ENCODE measurements around the gene TP53BP1.
"Not testable (repeated sequence)": the region's sequence is repeated elsewhere in the genome, so short reads cannot be mapped to it uniquely, and the experiment has no call there.

The TP53BP1 gene

GRCh38 chr15:43406808-43407207 lies 86.1 kb downstream of the TP53BP1 start:
- no peak for DNase-seq

DNA sequence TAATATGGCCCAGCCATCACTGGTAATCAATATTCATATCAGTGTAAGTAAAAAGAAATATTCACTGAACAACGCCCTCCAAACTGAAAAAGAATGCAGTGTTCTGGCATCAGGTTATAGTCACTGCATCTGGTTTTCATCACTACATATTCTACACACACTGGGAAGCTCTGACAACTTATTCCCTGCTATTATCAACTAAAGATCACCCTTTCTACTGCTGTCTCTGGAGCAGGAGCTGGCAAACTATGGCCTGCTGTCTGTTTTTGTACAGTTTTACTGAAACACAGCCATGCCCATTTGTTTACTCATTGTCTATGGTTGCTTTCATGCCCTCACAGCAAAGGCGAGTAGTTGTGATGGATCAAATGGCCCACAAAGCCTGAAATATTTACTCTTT lies 86.8 kb downstream of the TP53BP1 start:
- no peak for DNase-seq

DNA sequence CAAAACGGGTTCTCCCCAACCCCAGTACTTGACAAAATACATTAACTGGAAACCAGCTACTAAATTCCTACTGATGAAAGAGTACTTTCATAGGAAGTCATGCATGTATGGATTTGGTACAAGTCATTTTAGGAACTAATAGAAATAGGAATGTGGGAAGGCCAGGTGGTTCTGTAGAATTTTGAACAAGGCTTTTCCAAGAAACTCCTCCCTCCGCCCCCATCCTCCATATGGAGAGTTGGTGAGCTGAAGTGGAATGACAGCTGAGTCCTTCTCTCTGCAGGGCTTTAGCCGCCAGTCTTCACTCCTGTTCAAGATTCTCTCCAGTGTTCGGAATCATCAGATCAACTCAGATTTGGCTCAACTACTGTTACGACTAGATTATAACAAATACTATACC lies 88.8 kb downstream of the TP53BP1 start:
- DNase-seq, result no peak

- no peak for DNase-seq
These were observed 89.3 kb downstream of the TP53BP1 start for GRCh38 chr15:43403616-43404015.

DNA sequence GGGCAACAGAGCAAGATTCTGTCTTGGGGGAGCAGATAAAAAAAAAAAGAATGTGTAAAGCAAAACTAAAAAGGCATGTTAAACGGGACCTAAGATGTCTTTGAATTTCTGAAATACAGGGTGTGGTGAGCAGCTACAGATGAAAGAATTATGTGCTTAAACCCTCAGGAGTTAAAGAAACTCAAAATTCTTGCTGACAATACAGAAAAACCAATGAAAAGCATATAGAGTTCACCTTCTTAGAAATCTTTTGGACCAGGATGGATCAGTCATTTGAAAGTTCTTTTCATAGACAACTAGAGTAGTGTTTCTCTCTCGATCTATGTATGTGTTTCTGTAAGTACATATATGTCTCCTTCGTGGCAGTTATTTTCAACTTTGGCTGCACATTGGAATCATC lies 90.7 kb downstream of the TP53BP1 start:
- DNase-seq, result no peak

- not testable (repeated sequence) for DNase-seq
These were observed 99.4 kb downstream of the TP53BP1 start for GRCh38 chr15:43393592-43393991.

GRCh38 chr15:43390723-43391122 lies 102.2 kb downstream of the TP53BP1 start:
- DNase-seq, result no peak

DNA sequence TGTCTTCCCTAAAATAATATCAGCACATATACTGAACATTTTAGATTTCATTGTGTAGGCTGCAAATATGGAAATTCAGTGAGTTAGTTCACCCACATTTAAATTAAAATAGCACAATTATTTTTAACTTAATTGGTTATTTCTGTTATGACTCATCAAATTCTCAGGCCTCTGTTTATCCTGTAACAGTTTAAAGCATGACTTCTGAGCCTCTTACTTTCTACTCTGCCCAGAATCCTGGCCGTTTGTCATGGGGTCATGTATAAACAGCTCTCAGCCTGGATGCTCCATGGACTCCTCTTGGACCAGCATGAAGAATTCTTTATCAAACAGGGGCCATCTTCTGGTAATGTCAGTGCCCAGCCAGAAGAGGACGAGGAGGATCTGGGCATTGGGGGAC lies 109.9 kb downstream of the TP53BP1 start:
- no peak for DNase-seq

GRCh38 chr15:43382310-43382709 lies 110.6 kb downstream of the TP53BP1 start:
- DNase-seq, result no peak

GRCh38 chr15:43378601-43379000 lies 114.4 kb downstream of the TP53BP1 start:
- DNase-seq, result no peak

- peak; percentile 20 for DNase-seq
These were observed 116.8 kb downstream of the TP53BP1 start for GRCh38 chr15:43376017-43376705.

DNA sequence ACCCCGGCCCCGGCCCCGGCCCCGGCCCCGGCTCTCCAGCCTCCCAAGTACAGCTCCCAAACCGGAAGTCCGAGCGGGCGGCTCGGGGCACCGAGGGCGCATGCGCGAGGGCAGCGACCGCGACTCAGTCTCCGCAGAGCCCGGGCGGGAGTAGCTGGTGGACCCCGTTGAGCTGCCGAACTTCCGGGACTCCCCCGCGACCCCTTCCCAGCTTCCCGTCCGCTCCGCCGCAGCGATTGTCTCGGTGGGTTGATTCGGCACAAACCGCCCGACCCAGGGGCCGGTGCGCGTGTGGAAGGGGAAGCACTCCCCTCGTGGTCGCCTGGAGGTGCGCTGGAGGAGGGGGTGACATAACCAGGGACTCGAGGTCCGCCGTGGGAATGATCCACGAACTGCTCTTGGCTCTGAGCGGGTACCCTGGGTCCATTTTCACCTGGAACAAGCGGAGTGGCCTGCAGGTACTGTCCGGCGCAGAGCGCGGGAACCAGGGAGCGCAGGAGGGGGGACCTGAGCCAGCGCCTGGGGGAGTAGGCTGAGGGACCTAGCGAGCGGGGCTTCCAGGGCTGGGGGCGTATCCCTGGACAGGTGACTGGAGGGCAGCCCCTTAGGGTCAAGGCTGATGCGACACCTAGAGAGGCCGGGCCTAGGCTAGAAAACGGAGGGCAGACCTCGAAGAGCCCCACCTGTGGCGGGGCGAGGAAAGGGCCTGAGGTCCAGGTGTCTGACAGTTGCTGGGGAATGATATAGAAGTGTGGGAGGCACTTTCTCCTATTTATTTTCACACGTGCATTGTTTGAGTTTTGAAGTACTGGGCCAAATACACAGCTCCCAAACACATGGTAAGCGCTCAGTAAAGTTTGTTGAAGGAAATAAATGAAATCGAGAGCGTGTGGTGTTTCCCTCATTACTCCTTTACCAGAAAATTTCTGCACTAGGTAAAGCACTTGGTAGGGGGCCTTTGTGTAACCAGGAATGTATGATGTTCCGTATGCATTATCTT lies 121.7 kb downstream of the TP53BP1 start, which contains the start of the genes TUBGCP4 and ZSCAN29:
Gene TUBGCP4, plus strand, starts transcription at position 127 of the 1,000 bp plus-strand sequence. Its CDS starts 254 bp downstream, at position 381.
Gene ZSCAN29, minus strand, starts transcription at position 69 of the 1,000 bp plus-strand sequence. CDS start 1,130 bp downstream, outside the sequence.
- DNase-seq, result peak; percentile 87

GRCh38 chr15:43370310-43370974 lies 122.5 kb downstream of the TP53BP1 start:
- DNase-seq, result no peak

DNA sequence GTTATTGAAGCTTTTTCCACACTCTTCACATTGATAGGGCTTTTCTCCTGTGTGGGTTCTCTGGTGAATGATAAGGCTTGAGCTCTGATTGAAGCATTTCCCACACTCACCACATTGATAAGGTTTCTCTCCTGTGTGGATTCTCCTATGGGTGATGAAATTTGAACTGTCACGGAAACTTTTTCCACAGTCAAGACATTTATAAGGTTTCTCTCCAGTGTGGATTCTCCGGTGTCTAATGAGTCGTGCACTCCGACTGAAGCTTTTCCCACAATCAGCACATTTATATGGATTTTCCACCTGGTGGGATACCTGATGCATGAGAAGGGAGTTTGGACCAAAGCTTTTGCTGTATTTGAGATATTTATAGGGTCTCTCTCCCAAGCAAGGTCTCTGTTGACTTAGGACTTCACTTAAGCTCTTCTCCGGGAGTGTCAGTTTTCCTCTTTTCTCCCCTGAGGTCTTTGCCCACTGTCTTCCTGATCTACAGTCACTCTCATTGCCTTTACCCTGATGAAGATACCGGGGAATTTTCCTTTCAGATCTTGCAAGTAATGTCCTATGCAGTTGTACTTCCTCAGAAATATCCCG lies 131.5 kb downstream of the TP53BP1 start:
- DNase-seq, result no peak

DNA sequence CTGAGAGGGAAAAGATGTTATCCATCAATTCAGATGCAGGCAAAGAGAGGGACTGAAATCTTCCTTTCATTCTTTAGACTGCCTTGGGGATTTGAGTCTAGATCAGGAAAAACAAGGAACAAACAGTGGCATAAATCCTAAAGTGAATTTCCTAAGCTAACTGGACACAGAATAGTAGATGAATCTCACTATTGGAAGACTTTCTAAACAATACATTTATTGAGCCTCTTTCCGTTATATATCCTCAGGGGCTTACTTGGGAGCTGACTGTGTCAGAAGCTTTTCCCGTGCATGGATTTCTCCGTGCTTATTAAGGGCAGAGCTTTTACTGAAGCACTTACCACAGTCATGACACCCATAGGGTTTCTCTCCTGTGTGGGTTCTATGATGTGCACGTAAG lies 132.1 kb downstream of the TP53BP1 start:
- DNase-seq, result no peak

All from NCI-H345 (cell line).